DOHH2 (cell line): Measurements from ENCODE around the gene ARMC9.
"Not testable (repeated sequence)": the region's sequence is repeated elsewhere in the genome, so short reads cannot be mapped to it uniquely, and the experiment has no call there.

ENCODE experiments used
- H3F3A ChIP-seq: fragments of 200-600 bp; sonication (generic), shearing (Covaris generic); 2 replicates; pipeline ENCODE4 v1.6.0; 2016; ENCODE audit warnings: antibody characterized with exemption, mild to moderate bottlenecking; ENCODE audit not compliant: control insufficient read depth, insufficient read depth
- H3K27ac ChIP-seq: fragments of 200-600 bp; sonication (generic); 2 replicates; pipeline ENCODE4 v1.5.1; 2014; ENCODE audit warnings: low read depth, mild to moderate bottlenecking, low read length, moderate library complexity
- H3K27me3 ChIP-seq: fragments of 200-600 bp; sonication (generic); 2 replicates; pipeline ENCODE4 v1.6.1; 2014; ENCODE audit warnings: mild to moderate bottlenecking, low read length, mixed read lengths; ENCODE audit not compliant: control insufficient read depth
- H3K36me3 ChIP-seq: fragments of 200-600 bp; sonication (generic); 2 replicates; pipeline ENCODE4 v1.6.1; 2014; ENCODE audit warnings: mild to moderate bottlenecking, low read length, moderate library complexity, mixed read lengths; ENCODE audit not compliant: control insufficient read depth
- H3K4me1 ChIP-seq: fragments of 200-600 bp; sonication (generic); 2 replicates; pipeline ENCODE4 v1.6.1; 2014; ENCODE audit warnings: mild to moderate bottlenecking, low read length, mixed read lengths; ENCODE audit not compliant: control insufficient read depth
- H3K4me2 ChIP-seq: fragments of 200-600 bp; sonication (generic); 2 replicates; pipeline ENCODE4 v1.6.0; 2014; ENCODE audit warnings: mild to moderate bottlenecking, low read length, moderate library complexity
- H3K4me3 ChIP-seq: fragments of 200-600 bp; sonication (generic); 2 replicates; pipeline ENCODE4 v1.5.1; 2014; ENCODE audit warnings: mild to moderate bottlenecking, low read length, mixed read lengths
- H3K79me2 ChIP-seq: fragments of 200-600 bp; sonication (generic); 2 replicates; pipeline ENCODE4 v1.6.1; 2014; ENCODE audit warnings: mild to moderate bottlenecking, low read length, mixed read lengths; ENCODE audit not compliant: control insufficient read depth
- H3K9me2 ChIP-seq: fragments of 200-600 bp; sonication (generic); replicated peaks from 2 replicates; pipeline ENCODE4 v1.6.1; 2014; ENCODE audit warnings: mild to moderate bottlenecking, low read length, mixed read lengths; ENCODE audit not compliant: control insufficient read depth
- H3K9me3 ChIP-seq: fragments of 200-600 bp; sonication (generic); 2 replicates; pipeline ENCODE4 v1.6.1; 2014; ENCODE audit warnings: antibody characterized with exemption, low read length, mixed read lengths; ENCODE audit not compliant: control insufficient read depth, insufficient read depth
- H4K20me1 ChIP-seq: fragments of 200-600 bp; sonication (generic); 2 replicates; pipeline ENCODE4 v1.6.0; 2014; ENCODE audit warnings: low read depth, mild to moderate bottlenecking, antibody characterized with exemption, low read length, moderate library complexity; ENCODE audit not compliant: control insufficient read depth, insufficient read depth
- CTCF ChIP-seq: fragments of 200-600 bp; sonication (generic); IDR thresholded peaks from one replicate; pipeline ENCODE4 v1.5.1; 2014; ENCODE audit warnings: antibody characterized with exemption, mild to moderate bottlenecking, low read depth, low read length; ENCODE audit not compliant: poor library complexity, severe bottlenecking
- EZH2phosphoT487 ChIP-seq: fragments of 200-600 bp; sonication (generic); IDR thresholded peaks from 2 replicates; pipeline ENCODE4 v1.6.1; 2017; ENCODE audit warnings: borderline replicate concordance, mild to moderate bottlenecking, antibody characterized with exemption, low read length, moderate library complexity, mixed read lengths

The ARMC9 gene

GRCh38 chr2:231347638-231348037 lies 149.2 kb downstream of the ARMC9 start:
- no peaks in the 10 kb centered on the region for H3K79me2 ChIP-seq
- H3K9me3 ChIP-seq, result no peaks in the 10 kb centered on the region
- H3K27me3 ChIP-seq, result no peaks in the 10 kb centered on the region
- no peaks in the 10 kb centered on the region for H4K20me1 ChIP-seq
- H3F3A ChIP-seq, result no peaks in the 10 kb centered on the region
- no peak overlapping the region for H3K27ac ChIP-seq
- no peak overlapping the region for H3K4me3 ChIP-seq
- TF ChIP-seq EZH2phosphoT487 (no peak), CTCF (no peak)
- H3K9me2 ChIP-seq, result no peaks in the 10 kb centered on the region
- H3K4me2 ChIP-seq, result no peak overlapping the region
- no peaks in the 10 kb centered on the region for H3K36me3 ChIP-seq
- peaks cover 15% of the 10 kb centered on the region for H3K4me1 ChIP-seq

DNA sequence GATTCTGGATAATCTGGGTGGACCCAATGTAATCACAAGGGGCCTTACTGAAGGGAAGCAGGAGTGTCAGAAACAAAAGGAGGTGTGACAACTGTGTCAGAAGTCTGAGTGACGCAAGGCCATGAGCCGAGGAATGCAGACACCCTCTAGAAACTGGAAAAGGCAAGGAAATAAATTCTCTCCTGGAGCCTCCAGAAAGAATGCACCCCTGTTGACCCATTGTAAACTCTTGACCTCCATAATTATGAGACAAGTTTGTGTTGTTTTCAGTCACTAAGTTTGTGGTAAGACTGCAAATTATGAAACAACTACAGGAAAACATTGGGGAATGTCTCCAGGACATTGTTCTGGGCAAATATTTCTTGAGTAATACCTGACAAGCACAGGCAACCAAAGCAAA lies 149.7 kb downstream of the ARMC9 start:
- H3K27me3 ChIP-seq, result no peaks in the 10 kb centered on the region
- H3K36me3 ChIP-seq, result no peaks in the 10 kb centered on the region
- no peaks in the 10 kb centered on the region for H4K20me1 ChIP-seq
- TF ChIP-seq EZH2phosphoT487 (no peak), CTCF (no peak)
- peaks cover 15% of the 10 kb centered on the region for H3K4me1 ChIP-seq
- H3K4me3 ChIP-seq, result no peak overlapping the region
- no peaks in the 10 kb centered on the region for H3F3A ChIP-seq
- H3K9me2 ChIP-seq, result no peaks in the 10 kb centered on the region
- H3K9me3 ChIP-seq, result no peaks in the 10 kb centered on the region
- H3K79me2 ChIP-seq, result no peaks in the 10 kb centered on the region
- H3K27ac ChIP-seq, result no peak overlapping the region
- no peak overlapping the region for H3K4me2 ChIP-seq

DNA sequence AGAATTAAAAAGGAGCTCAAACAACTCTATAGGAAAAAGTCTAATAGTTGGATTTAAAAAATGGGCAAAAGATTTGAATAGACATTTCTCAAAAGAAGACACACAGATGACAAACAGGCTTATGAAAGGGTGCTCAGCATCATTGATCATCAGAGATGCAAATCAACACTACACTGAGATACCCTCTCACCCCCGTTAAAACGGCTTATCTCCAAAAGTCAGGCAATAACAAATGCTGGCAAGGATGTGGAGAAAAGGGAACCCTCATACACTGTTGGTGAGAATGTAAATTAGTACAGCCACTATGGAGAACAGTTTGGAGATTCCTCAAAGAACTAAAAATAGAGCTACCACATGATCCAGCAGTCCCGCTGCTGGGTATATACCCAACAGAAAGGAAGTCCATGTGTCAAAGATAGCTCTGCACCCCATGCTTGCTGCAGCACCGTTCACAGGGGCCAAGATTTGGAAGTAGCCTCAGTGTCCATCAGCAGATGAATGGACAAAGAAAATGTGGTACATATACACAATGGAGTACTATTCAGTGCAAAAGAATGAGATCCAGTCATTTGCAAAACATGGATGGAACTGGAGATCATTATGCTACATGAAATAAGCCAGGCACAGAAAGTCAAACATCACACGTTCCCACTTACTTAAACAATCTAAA lies 150.4 kb downstream of the ARMC9 start:
- Histone ChIP-seq H4K20me1 (no peaks in the 10 kb centered on the region), H3F3A (no peaks in the 10 kb centered on the region), H3K4me2 (no peak overlapping the region), H3K27me3 (no peaks in the 10 kb centered on the region), H3K4me1 (peaks cover 15% of the 10 kb centered on the region), H3K4me3 (no peak overlapping the region), H3K9me2 (no peaks in the 10 kb centered on the region), H3K27ac (no peak overlapping the region), H3K9me3 (no peaks in the 10 kb centered on the region), H3K36me3 (no peaks in the 10 kb centered on the region), H3K79me2 (no peaks in the 10 kb centered on the region)
- TF ChIP-seq EZH2phosphoT487 (no peak), CTCF (no peak)

DNA sequence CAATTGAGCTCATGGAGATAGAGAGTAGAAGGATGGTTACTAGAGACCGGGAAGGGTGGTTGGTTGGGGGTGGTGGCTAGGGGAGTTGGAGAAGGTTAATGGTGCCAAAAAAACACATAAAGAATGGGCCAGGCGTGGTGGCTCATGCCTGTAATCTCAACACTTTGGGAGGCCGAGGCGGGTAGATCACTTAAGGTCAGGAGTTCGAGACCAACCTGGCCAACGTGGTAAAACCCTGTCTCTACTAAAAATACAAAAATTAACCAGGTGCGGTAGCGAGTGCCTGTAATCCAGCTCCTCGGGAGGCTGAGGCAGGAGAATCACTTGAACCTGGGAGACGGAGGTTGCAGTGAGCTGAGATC lies 150.9 kb downstream of the ARMC9 start:
- not testable (repeated sequence) for H3K36me3 ChIP-seq, H3K27me3 ChIP-seq, H3K27ac ChIP-seq, H4K20me1 ChIP-seq, H3K9me2 ChIP-seq, H3K4me2 ChIP-seq, H3F3A ChIP-seq, H3K4me3 ChIP-seq, H3K79me2 ChIP-seq, H3K9me3 ChIP-seq
- peaks cover 12% of the 10 kb centered on the region for H3K4me1 ChIP-seq
